ENCODE measurements around the gene MEIOC.

Gene MEIOC

DNA sequence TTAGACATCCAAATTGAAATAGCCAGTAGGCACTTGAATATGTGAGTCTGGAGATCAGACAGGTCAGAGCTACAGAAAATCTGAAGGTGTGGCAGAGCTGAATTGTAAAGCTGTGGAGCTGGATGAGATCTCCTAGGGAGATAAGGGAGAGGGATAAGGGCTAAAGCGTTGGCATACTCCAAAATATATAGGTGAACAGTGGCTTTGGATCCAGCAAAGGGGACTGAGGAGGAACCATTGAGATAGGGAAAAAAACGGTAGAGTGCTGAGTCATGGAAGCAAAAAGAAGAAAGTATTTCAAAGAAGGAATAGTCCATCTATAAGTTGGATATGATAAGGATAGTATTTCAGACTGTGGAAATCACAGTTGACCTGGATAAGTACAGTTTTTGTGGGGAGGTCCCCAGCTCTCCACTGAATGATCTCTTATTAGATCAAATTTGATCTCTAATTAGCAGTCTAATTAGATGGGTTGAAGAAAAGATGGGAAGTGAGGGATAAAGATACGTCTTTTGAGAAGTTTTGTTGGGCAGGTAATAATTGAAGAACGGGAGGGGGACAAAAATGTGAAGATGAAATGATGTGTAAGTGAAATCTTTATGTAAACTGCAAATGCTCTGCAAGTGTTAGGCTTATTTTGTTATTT, 51.6 kb downstream of the MEIOC start:
- ATAC-seq (ENCODE audit: low read depth) = no peak
- H3K9me3 Mint-ChIP-seq = no peaks in the 10 kb centered on the region
- H3K4me3 Mint-ChIP-seq = no peak overlapping the region
- DNase-seq (ENCODE audit: low spot score in 2 of 2) = no peak
- no peak overlapping the region for H3K27ac Mint-ChIP-seq
- H3K36me3 Mint-ChIP-seq = peaks cover 2% of the 10 kb centered on the region
- peaks cover 2% of the 10 kb centered on the region for H3K27me3 Mint-ChIP-seq
- H3K4me1 Mint-ChIP-seq = peaks cover 2% of the 10 kb centered on the region

DNA sequence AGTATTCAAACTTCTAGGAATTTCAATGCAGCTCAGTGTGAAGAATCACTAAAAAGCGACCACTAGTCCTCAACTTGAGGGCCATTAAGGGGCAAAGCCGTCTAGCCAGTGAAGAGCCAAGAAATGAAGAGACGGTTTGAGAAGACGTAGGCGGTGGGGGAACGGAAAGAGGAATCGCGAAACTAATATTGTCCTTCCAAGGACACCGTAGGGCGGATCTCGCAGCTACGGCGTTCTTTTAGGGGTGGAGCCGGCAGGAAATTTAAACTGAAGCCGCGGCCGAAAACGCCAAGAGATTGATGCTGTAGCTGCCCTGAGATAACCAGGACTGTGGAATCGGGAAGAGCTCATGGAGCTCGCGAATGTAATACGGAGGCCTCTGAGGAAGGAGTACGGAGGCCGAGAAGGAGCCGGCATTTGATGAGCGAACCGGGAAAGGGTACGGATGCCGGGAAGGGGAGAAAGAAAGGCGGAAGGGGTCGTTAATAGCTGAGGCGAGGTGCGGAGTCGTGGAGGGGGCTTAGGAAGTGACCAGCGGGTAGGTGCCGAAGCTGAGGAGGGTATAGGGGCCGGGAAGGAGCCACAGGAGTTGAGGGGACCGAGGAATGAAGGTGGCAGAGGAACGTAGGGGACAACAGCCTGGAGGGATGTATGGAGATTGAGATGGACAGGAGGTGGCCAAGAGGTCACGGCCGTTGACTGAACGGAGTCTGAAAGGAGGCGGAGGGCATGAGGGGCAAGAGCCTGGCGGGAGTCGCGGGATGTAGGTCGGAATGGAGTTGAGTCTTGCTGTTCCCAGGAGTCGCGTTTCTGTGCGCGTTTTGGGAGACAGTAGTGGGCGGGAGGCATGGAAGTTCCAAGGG, 52.4 kb downstream of the MEIOC start, which contains the start of gene DBF4B:
DBF4B (plus strand) TSS at position 265 of the 863 bp plus-strand sequence; CDS start at position 421, 156 bp downstream.
- peaks cover 2% of the 10 kb centered on the region for H3K4me1 Mint-ChIP-seq
- peak; percentile 96 for ATAC-seq (ENCODE audit: low read depth)
- H3K27me3 Mint-ChIP-seq = peaks cover 2% of the 10 kb centered on the region
- DNase-seq (ENCODE audit: low spot score in 2 of 2) = peak; percentile 71 to 81
- H3K4me3 Mint-ChIP-seq = no peak within 1 kb of the TSS
- H3K36me3 Mint-ChIP-seq = peaks cover 2% of the 10 kb centered on the region
- H3K9me3 Mint-ChIP-seq = no peaks in the 10 kb centered on the region
- no peak within 1 kb of the TSS for H3K27ac Mint-ChIP-seq

DNA sequence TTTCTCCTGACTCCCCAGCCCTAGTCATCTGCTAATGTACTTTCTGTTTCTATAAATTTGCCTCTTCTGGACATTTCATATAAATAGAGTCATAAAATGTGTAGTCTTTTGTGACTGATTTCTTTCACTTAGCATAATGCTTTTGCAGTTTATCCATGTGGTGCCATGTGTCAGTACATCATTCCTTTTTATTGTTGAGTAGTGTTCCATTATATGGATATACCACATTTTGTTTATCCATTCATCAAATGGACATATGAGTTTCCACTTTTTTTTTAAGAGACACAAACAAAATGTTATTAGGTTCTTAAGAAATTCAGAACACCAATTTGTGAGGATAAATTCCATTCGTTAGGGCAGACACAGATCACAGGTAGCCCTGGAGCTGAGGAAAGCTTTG, 63.2 kb downstream of the MEIOC start:
- Mint-ChIP-seq H3K27me3 (no peaks in the 10 kb centered on the region), H3K4me1 (no peaks in the 10 kb centered on the region), H3K27ac (no peak overlapping the region), H3K9me3 (no peaks in the 10 kb centered on the region), H3K4me3 (no peak overlapping the region), H3K36me3 (peaks cover 13% of the 10 kb centered on the region)
- ATAC-seq (ENCODE audit: low read depth) (no peak), DNase-seq (ENCODE audit: low spot score in 2 of 2) (no peak)

DNA sequence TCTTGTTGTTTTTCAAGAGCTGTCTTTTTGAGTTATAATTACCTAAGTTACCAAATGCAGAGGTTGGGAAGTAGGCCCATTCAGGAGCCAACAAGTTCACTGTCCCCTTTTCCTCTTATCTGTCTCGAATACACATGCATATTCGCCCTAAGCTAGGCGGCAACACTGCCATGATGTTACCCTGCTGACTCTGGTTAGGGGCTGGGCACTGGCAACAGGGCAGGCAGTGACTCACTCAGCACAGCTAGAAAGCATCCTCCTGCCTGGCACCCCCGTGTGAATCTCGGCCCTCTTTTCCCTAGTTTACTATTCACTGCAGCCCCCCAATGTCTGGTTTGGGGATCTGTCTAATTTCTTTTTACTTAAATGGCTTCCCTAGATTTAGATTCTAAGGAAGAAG, 66.0 kb downstream of the MEIOC start:
- H3K9me3 Mint-ChIP-seq = no peaks in the 10 kb centered on the region
- no peaks in the 10 kb centered on the region for H3K27me3 Mint-ChIP-seq
- no peak for ATAC-seq (ENCODE audit: low read depth)
- no peak overlapping the region for H3K4me3 Mint-ChIP-seq
- no peak overlapping the region for H3K27ac Mint-ChIP-seq
- H3K4me1 Mint-ChIP-seq = no peaks in the 10 kb centered on the region
- H3K36me3 Mint-ChIP-seq = peaks cover 13% of the 10 kb centered on the region
- DNase-seq (ENCODE audit: low spot score in 2 of 2) = no peak
